Measurements from ENCODE around the gene HIGD1C. TPM values are rescaled to one million over a fixed set of nuclear protein-coding genes. Genes with fewer than 3 reads are reported as not detected.
"Not testable (repeated sequence)": the region's sequence is repeated elsewhere in the genome, so short reads cannot be mapped to it uniquely, and the experiment has no call there.

Gene HIGD1C
- total RNA-seq, 1 experiment from 2014 or later: not detected

GRCh38 chr12:50927766-50928224 lies 24.5 kb upstream of the HIGD1C start:
- Histone ChIP-seq H3K27ac (ENCODE audit: low read length) (peak overlapping the region; percentile 99), H4K20me1 (ENCODE audit: insufficient read depth, low read depth, low read length) (no peaks in the 10 kb centered on the region), H3K4me1 (ENCODE audit: low read length) (peaks cover 71% of the 10 kb centered on the region), H3K79me2 (ENCODE audit: low read length) (peaks cover 55% of the 10 kb centered on the region), H3K9me3 (ENCODE audit: low read length) (no peaks in the 10 kb centered on the region), H3K9me2 (replicated peaks; ENCODE audit: insufficient read depth, low read length) (no peaks in the 10 kb centered on the region), H3K27me3 (ENCODE audit: low read length) (no peaks in the 10 kb centered on the region), H3K4me2 (ENCODE audit: low read depth, low read length, poor library complexity, severe bottlenecking) (peak overlapping the region; percentile 97), H2AFZ (ENCODE audit: low read length) (no peak overlapping the region), H3K9ac (ENCODE audit: low read length) (peak overlapping the region; percentile 93), H3K36me3 (ENCODE audit: insufficient read depth, low read length) (peaks cover 23% of the 10 kb centered on the region; the same call in 1 of the 2 replicates), H3K4me3 (ENCODE audit: low read length) (peak overlapping the region; percentile 93)
- DNase-seq: peak; percentile 66

GRCh38 chr12:50928392-50928791 lies 24.0 kb upstream of the HIGD1C start:
- Histone ChIP-seq H3K9me3 (ENCODE audit: low read length) (no peaks in the 10 kb centered on the region), H3K36me3 (ENCODE audit: insufficient read depth, low read length) (peaks cover 23% of the 10 kb centered on the region; the same call in 1 of the 2 replicates), H3K4me1 (ENCODE audit: low read length) (peaks cover 71% of the 10 kb centered on the region), H3K9me2 (replicated peaks; ENCODE audit: insufficient read depth, low read length) (no peaks in the 10 kb centered on the region), H4K20me1 (ENCODE audit: insufficient read depth, low read depth, low read length) (no peaks in the 10 kb centered on the region), H3K4me2 (ENCODE audit: low read depth, low read length, poor library complexity, severe bottlenecking) (peak overlapping the region; percentile 97), H3K27ac (ENCODE audit: low read length) (peak overlapping the region; percentile 99), H3K9ac (ENCODE audit: low read length) (peak overlapping the region; percentile 93), H2AFZ (ENCODE audit: low read length) (no peak overlapping the region), H3K27me3 (ENCODE audit: low read length) (no peaks in the 10 kb centered on the region), H3K79me2 (ENCODE audit: low read length) (peaks cover 55% of the 10 kb centered on the region), H3K4me3 (ENCODE audit: low read length) (peak overlapping the region; percentile 93)
- no peak for DNase-seq

DNA sequence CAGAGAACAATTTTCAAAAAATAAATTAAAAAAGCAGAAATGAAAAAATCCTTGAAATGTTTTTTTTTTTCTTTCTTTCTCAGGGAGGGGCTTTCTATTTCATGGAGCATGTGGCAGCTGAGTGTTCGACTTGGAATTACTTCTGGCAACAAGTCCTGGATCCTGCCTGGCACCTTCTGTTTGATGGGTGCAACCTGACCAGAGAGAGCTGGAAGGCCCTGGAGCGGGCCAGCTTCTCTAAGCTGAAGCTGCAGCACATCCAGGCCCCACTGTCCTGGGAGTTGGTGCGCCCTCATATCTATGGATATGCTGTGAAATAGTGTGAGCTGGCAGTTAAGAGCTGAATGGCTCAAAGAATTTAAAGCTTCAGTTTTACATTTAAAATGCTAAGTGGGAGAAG lies 22.5 kb upstream of the HIGD1C start:
- H3K9me3 ChIP-seq (ENCODE audit: low read length): no peaks in the 10 kb centered on the region
- peak overlapping the region; percentile 97 for H3K4me2 ChIP-seq (ENCODE audit: low read depth, low read length, poor library complexity, severe bottlenecking)
- H4K20me1 ChIP-seq (ENCODE audit: insufficient read depth, low read depth, low read length): no peaks in the 10 kb centered on the region
- no peak overlapping the region for H2AFZ ChIP-seq (ENCODE audit: low read length)
- no peaks in the 10 kb centered on the region for H3K9me2 ChIP-seq (replicated peaks; ENCODE audit: insufficient read depth, low read length)
- no peak overlapping the region for H3K9ac ChIP-seq (ENCODE audit: low read length)
- peaks cover 52% of the 10 kb centered on the region for H3K79me2 ChIP-seq (ENCODE audit: low read length)
- H3K4me3 ChIP-seq (ENCODE audit: low read length): no peak overlapping the region
- H3K4me1 ChIP-seq (ENCODE audit: low read length): peaks cover 74% of the 10 kb centered on the region
- H3K36me3 ChIP-seq (ENCODE audit: insufficient read depth, low read length): peaks cover 23% of the 10 kb centered on the region; the same call in 1 of the 2 replicates
- H3K27me3 ChIP-seq (ENCODE audit: low read length): no peaks in the 10 kb centered on the region
- peak overlapping the region; percentile 99 for H3K27ac ChIP-seq (ENCODE audit: low read length)
- no peak for DNase-seq

- H4K20me1 ChIP-seq (ENCODE audit: insufficient read depth, low read depth, low read length): not testable (repeated sequence)
Measured at GRCh38 chr12:50930477-50930876, 21.9 kb upstream of the HIGD1C start.

DNA sequence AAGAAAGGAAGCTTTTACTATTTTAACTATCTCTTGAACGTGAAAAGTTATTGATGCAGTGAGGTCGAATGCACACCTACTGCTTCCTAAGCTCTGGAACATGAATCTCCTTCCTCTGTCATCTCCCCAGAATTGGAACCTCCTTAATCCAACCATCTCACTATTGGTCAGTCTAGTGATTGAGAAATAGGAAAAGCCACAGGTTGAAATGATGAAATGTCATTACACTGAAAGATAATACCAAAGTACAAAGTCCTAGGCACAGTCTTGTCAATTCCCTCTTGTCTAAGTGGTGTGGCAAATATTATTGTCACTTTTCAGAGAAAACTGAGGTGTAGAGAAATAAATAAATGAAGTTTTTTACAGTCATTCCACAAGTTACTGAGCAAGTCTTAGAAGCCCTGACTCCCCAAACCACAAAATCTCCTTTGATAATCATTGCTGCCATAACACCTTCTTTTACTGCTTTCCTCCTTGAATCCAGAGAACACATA lies 19.5 kb upstream of the HIGD1C start:
- Histone ChIP-seq H4K20me1 (ENCODE audit: insufficient read depth, low read depth, low read length) (no peaks in the 10 kb centered on the region), H3K9ac (ENCODE audit: low read length) (no peak overlapping the region), H3K79me2 (ENCODE audit: low read length) (peaks cover 22% of the 10 kb centered on the region), H3K9me2 (replicated peaks; ENCODE audit: insufficient read depth, low read length) (no peaks in the 10 kb centered on the region), H3K27ac (ENCODE audit: low read length) (peak overlapping the region; percentile 89), H3K4me3 (ENCODE audit: low read length) (no peak overlapping the region), H2AFZ (ENCODE audit: low read length) (no peak overlapping the region), H3K9me3 (ENCODE audit: low read length) (peaks cover 6% of the 10 kb centered on the region; the same call in 1 of the 2 replicates), H3K4me2 (ENCODE audit: low read depth, low read length, poor library complexity, severe bottlenecking) (peak overlapping the region; percentile 7), H3K27me3 (ENCODE audit: low read length) (no peaks in the 10 kb centered on the region), H3K36me3 (ENCODE audit: insufficient read depth, low read length) (peaks cover 24% of the 10 kb centered on the region), H3K4me1 (ENCODE audit: low read length) (peaks cover 77% of the 10 kb centered on the region)
- no peak for DNase-seq

More at GRCh38 chr12:50930477-50930876, 21.9 kb upstream of the HIGD1C start:
- not testable (repeated sequence) for H3K4me3 ChIP-seq (ENCODE audit: low read length); H3K9me2 ChIP-seq (replicated peaks; ENCODE audit: insufficient read depth, low read length); H3K9me3 ChIP-seq (ENCODE audit: low read length); H3K27ac ChIP-seq (ENCODE audit: low read length); H3K4me2 ChIP-seq (ENCODE audit: low read depth, low read length, poor library complexity, severe bottlenecking); H3K9ac ChIP-seq (ENCODE audit: low read length); DNase-seq; H3K27me3 ChIP-seq (ENCODE audit: low read length); H2AFZ ChIP-seq (ENCODE audit: low read length)
- Histone ChIP-seq H3K4me1 (ENCODE audit: low read length) (peaks cover 78% of the 10 kb centered on the region), H3K79me2 (ENCODE audit: low read length) (peaks cover 45% of the 10 kb centered on the region), H3K36me3 (ENCODE audit: insufficient read depth, low read length) (peaks cover 23% of the 10 kb centered on the region; the same call in 1 of the 2 replicates)

DNA sequence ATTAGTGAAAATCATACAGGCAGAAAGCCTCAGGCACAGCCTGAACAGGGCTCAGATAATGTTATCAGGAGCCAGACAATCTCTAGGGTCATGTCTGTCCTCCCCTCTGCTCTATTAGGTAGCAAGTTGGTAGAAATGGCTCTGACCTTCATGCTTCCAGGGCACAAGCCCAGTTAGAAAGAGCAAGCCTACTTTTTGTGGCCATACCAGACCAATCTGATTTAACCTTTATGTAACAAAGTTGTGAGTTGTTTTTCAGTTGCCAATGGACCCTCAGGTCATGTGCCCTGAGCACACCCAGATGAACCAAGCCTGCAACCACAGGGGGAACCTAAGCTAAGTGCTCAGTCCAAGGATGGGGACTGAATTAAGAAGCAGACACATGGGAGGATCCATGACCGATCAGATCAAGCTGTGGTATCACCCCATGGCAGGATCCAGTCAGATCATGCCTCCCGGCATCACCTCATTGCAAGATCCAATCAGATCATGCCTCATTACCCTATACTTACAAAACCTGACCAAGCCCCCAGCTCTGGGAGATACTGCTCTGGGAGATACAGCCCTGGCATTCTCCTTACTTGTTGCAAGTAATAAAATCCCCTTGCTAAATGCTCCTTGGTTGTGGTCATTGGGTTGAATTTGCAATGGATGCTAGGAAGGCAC lies 18.8 kb upstream of the HIGD1C start:
- peaks cover 6% of the 10 kb centered on the region; the same call in 1 of the 2 replicates for H3K9me3 ChIP-seq (ENCODE audit: low read length)
- H3K4me3 ChIP-seq (ENCODE audit: low read length): no peak overlapping the region
- DNase-seq: peak; percentile 57
- peaks cover 14% of the 10 kb centered on the region for H3K79me2 ChIP-seq (ENCODE audit: low read length)
- peak overlapping the region; percentile 15 for H3K4me2 ChIP-seq (ENCODE audit: low read depth, low read length, poor library complexity, severe bottlenecking)
- peaks cover 24% of the 10 kb centered on the region for H3K36me3 ChIP-seq (ENCODE audit: insufficient read depth, low read length)
- peaks cover 70% of the 10 kb centered on the region for H3K4me1 ChIP-seq (ENCODE audit: low read length)
- H3K9ac ChIP-seq (ENCODE audit: low read length): peak overlapping the region; percentile 32
- no peaks in the 10 kb centered on the region for H4K20me1 ChIP-seq (ENCODE audit: insufficient read depth, low read depth, low read length)
- H3K9me2 ChIP-seq (replicated peaks; ENCODE audit: insufficient read depth, low read length): no peaks in the 10 kb centered on the region
- H3K27me3 ChIP-seq (ENCODE audit: low read length): no peaks in the 10 kb centered on the region
- peak overlapping the region; percentile 89 for H3K27ac ChIP-seq (ENCODE audit: low read length)
- H2AFZ ChIP-seq (ENCODE audit: low read length): no peak overlapping the region

DNA sequence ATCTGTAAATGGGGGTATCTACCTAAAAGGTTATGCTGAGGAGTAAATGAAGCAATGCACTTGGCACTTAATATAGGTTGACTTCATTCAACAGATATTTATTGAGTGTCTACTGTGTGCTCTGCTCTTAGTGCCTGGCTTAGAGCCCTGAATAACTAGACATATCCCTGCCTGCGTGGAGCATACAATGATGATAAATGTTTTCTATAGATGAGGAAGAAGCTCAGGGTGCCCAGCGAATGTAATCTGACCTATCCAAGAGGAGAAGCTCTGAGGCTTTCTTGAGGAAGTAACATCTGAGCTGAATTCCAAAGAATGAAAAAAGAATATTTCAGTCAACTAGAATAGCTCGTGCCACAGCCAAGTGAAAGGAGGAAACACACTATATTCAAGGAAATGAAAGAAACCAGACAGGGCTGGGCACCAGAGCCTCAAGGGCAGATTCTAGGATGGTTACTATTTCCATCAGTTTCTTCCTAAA lies 17.9 kb upstream of the HIGD1C start:
- peak overlapping the region; percentile 32; the same call in 1 of the 2 replicates for H3K9ac ChIP-seq (ENCODE audit: low read length)
- H3K79me2 ChIP-seq (ENCODE audit: low read length): peaks cover 6% of the 10 kb centered on the region
- peak overlapping the region; percentile 21; the same call in 1 of the 2 replicates for H3K4me3 ChIP-seq (ENCODE audit: low read length)
- no peak for DNase-seq
- H3K9me2 ChIP-seq (replicated peaks; ENCODE audit: insufficient read depth, low read length): no peaks in the 10 kb centered on the region
- peak overlapping the region; percentile 89 for H3K27ac ChIP-seq (ENCODE audit: low read length)
- H3K9me3 ChIP-seq (ENCODE audit: low read length): peaks cover 6% of the 10 kb centered on the region; the same call in 1 of the 2 replicates
- no peak overlapping the region for H2AFZ ChIP-seq (ENCODE audit: low read length)
- peak overlapping the region; percentile 15 for H3K4me2 ChIP-seq (ENCODE audit: low read depth, low read length, poor library complexity, severe bottlenecking)
- H3K27me3 ChIP-seq (ENCODE audit: low read length): no peaks in the 10 kb centered on the region
- no peaks in the 10 kb centered on the region for H4K20me1 ChIP-seq (ENCODE audit: insufficient read depth, low read depth, low read length)
- H3K36me3 ChIP-seq (ENCODE audit: insufficient read depth, low read length): peaks cover 24% of the 10 kb centered on the region
- H3K4me1 ChIP-seq (ENCODE audit: low read length): peaks cover 70% of the 10 kb centered on the region

Measured in Karpas-422 (cell line).